ENCODE data around the gene COL18A1.

Gene COL18A1

DNA sequence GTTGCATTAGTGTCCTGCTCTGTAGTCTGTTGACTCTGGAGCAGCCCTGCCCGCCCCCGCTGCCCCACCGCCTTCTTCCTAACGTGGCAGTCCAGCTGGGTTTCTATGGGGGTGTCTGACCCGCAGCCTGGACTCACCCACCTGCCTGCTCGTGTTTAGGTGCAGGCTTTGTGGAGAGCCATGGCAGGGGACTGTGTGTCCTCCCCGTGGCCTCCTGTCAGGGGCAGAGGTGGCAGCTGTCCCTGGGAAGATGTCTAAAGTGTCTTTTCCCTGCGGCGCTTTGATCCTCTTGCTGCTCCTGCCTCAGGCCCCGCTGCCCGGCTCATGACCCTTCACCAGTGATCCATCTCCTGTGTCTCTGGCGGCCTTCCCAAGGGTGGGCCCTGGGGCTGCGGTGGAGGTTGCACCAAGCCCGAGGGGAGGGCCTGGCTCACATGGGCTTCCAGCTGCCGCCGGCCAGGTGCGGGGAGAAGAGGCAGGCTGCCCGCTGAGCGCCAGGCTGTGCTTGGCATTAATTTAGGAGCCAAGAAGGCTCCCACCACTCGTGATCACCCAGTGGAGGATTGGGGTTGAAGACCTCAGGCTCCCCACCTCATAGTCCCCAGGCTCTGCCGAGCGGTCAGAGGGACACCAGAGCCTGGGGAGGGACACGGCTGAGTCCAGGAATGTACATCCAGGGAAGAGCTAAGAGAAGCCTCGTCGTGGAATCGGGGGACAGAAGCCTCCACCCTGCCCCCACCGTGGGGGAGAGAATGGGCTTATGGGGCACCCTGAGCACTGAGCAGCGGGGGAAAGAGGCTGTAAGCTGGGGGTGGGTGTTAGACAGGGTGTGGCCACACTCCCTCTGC lies 44.1 kb downstream of the COL18A1 start:
- TF ChIP-seq, protein P1, sequence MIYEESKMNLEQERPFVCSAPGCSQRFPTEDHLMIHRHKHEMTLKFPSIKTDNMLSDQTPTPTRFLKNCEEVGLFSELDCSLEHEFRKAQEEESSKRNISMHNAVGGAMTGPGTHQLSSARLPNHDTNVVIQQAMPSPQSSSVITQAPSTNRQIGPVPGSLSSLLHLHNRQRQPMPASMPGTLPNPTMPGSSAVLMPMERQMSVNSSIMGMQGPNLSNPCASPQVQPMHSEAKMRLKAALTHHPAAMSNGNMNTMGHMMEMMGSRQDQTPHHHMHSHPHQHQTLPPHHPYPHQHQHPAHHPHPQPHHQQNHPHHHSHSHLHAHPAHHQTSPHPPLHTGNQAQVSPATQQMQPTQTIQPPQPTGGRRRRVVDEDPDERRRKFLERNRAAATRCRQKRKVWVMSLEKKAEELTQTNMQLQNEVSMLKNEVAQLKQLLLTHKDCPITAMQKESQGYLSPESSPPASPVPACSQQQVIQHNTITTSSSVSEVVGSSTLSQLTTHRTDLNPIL (CRISPR knock-in tag; IDR thresholded peaks at IDR 0.05; ENCODE audit: low read depth), result no peak
- TF ChIP-seq BACH2 (CRISPR knock-in tag; IDR thresholded peaks at IDR 0.05; ENCODE audit: borderline replicate concordance) (no peak), GLIS3 (CRISPR knock-in tag; IDR thresholded peaks at IDR 0.05) (no peak)
- no peak for ATAC-seq

DNA sequence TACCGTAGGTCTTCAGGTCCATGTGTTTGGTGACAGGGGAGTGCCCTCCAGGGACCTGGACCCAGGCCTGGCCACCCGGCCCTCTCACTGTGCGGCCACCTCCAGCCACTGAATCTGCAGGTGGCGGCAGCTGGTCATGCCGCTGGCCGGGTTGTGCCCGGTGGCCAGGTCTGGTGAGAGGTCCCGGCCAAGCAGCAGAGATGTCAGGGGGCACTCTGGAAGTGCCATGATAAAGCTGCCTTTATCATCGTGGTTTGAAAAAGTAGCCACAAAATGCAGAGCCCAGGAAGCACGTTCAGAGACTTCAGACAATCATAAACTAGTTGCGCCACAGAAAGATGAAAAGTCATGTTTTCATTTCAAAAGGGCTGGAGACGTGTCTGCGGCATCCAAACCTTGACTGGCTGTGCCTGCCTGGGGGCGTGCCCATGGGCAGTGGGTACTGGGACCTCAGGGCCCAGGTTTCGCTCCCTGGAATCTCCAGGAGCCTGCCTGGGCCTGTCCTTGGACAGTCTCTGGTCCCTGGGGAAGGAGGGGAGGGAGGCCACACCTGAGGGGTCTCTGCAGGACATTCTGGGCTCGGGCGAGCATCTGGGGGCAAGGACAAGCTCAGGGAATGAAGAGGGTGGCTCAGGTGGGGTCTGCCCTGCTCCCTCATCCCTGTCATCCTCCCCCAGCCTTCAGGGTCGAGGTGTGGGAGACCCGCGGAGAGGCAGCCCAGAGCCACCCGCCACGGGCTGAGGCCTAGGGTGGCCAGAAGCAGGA lies 44.9 kb downstream of the COL18A1 start:
- ATAC-seq, result no peak
- TF ChIP-seq, protein P2, sequence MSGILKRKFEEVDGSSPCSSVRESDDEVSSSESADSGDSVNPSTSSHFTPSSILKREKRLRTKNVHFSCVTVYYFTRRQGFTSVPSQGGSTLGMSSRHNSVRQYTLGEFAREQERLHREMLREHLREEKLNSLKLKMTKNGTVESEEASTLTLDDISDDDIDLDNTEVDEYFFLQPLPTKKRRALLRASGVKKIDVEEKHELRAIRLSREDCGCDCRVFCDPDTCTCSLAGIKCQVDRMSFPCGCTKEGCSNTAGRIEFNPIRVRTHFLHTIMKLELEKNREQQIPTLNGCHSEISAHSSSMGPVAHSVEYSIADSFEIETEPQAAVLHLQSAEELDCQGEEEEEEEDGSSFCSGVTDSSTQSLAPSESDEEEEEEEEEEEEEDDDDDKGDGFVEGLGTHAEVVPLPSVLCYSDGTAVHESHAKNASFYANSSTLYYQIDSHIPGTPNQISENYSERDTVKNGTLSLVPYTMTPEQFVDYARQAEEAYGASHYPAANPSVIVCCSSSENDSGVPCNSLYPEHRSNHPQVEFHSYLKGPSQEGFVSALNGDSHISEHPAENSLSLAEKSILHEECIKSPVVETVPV (CRISPR knock-in tag; IDR thresholded peaks at IDR 0.05), result no peak
- TF ChIP-seq ZNF8 (CRISPR knock-in tag; IDR thresholded peaks at IDR 0.05) (no peak), PPARA (CRISPR knock-in tag; IDR thresholded peaks at IDR 0.05; ENCODE audit: borderline replicate concordance) (no peak), TOX (CRISPR knock-in tag; IDR thresholded peaks at IDR 0.05; ENCODE audit: borderline replicate concordance) (no peak), GLIS3 (CRISPR knock-in tag; IDR thresholded peaks at IDR 0.05) (no peak), ESRRG (CRISPR knock-in tag; IDR thresholded peaks at IDR 0.05) (no peak), CSDC2 (CRISPR knock-in tag; IDR thresholded peaks at IDR 0.05) (no peak), PATZ1 (CRISPR knock-in tag; IDR thresholded peaks at IDR 0.05; ENCODE audit: borderline replicate concordance) (no peak), BACH2 (CRISPR knock-in tag; IDR thresholded peaks at IDR 0.05; ENCODE audit: borderline replicate concordance) (no peak), ZFP3 (CRISPR knock-in tag; IDR thresholded peaks at IDR 0.05) (no peak), SNAI2 (CRISPR knock-in tag; IDR thresholded peaks at IDR 0.05) (no peak), TSHZ2 (CRISPR knock-in tag; IDR thresholded peaks at IDR 0.05) (no peak), TCF4 (CRISPR knock-in tag; IDR thresholded peaks at IDR 0.05; ENCODE audit: borderline replicate concordance) (no peak), RARB (CRISPR knock-in tag; IDR thresholded peaks at IDR 0.05) (no peak)
- TF ChIP-seq, protein P3, sequence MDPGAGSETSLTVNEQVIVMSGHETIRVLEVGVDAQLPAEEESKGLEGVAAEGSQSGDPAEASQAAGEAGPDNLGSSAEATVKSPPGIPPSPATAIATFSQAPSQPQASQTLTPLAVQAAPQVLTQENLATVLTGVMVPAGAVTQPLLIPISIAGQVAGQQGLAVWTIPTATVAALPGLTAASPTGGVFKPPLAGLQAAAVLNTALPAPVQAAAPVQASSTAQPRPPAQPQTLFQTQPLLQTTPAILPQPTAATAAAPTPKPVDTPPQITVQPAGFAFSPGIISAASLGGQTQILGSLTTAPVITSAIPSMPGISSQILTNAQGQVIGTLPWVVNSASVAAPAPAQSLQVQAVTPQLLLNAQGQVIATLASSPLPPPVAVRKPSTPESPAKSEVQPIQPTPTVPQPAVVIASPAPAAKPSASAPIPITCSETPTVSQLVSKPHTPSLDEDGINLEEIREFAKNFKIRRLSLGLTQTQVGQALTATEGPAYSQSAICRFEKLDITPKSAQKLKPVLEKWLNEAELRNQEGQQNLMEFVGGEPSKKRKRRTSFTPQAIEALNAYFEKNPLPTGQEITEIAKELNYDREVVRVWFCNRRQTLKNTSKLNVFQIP (CRISPR knock-in tag; IDR thresholded peaks at IDR 0.05; ENCODE audit: borderline replicate concordance, low read depth), result no peak

DNA sequence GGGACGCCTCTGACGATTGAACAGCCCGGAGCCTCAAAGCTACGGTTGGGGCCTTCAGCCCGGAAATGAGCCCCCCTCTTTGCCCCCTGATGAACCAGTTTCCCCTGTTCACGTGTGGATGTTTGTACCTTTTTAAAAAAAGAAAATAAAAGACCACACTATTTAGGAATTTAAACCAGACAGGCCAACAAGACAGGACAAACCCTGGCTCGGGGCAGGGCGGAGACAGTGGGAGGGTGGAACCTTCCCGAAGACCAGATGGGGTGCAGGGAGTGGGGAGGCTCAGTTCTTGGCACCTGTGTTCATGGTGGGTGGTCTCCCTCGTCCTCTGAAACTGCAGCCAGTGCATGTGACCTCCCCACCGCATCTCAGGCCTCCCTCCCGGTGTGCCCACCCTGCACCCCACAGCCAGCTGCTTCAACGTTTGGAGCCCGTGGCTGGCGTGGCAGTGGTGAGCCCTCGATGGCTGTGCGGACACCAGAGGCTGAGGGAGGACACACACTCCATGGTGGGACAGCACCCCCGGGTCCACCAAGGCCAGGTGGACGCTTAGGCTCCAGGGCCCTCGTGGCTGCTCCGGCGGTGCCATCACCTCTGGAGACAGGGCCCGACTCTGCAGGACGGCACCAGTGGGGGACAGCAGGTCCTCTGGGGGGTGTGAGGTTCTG lies 45.6 kb downstream of the COL18A1 start:
- ATAC-seq, result no peak
- TF ChIP-seq, protein P1 (CRISPR knock-in tag; IDR thresholded peaks at IDR 0.05; ENCODE audit: low read depth), result no peak
- TF ChIP-seq ZFP30 (CRISPR knock-in tag; IDR thresholded peaks at IDR 0.05) (no peak), CSDC2 (CRISPR knock-in tag; IDR thresholded peaks at IDR 0.05) (no peak), ZNF70 (CRISPR knock-in tag; IDR thresholded peaks at IDR 0.05) (no peak), RARB (CRISPR knock-in tag; IDR thresholded peaks at IDR 0.05) (no peak), PATZ1 (CRISPR knock-in tag; IDR thresholded peaks at IDR 0.05; ENCODE audit: borderline replicate concordance) (no peak), GLIS3 (CRISPR knock-in tag; IDR thresholded peaks at IDR 0.05) (no peak), ZC3H10 (CRISPR knock-in tag; IDR thresholded peaks at IDR 0.05) (no peak), OSR1 (CRISPR knock-in tag; IDR thresholded peaks at IDR 0.05) (no peak), ARNTL (CRISPR knock-in tag; IDR thresholded peaks at IDR 0.05; ENCODE audit: borderline replicate concordance, low read depth) (no peak), TCF4 (CRISPR knock-in tag; IDR thresholded peaks at IDR 0.05; ENCODE audit: borderline replicate concordance) (no peak), TOX (CRISPR knock-in tag; IDR thresholded peaks at IDR 0.05; ENCODE audit: borderline replicate concordance) (no peak), ZFP3 (CRISPR knock-in tag; IDR thresholded peaks at IDR 0.05) (no peak), ZNF8 (CRISPR knock-in tag; IDR thresholded peaks at IDR 0.05) (no peak), ZNF565 (CRISPR knock-in tag; conservative IDR thresholded peaks at IDR 0.05; ENCODE audit: low read depth) (no peak), BACH2 (CRISPR knock-in tag; IDR thresholded peaks at IDR 0.05; ENCODE audit: borderline replicate concordance) (no peak)
